Vagina (tissue), 2 donors: ENCODE results near the gene TNNI3. TPM values are rescaled to one million over a fixed set of nuclear protein-coding genes. Genes with fewer than 3 reads are reported as not detected.

Experiments used
- DNase-seq, 2 donors: peaks; one replicate each; pipeline ENCODE4 v3.0.0-alpha.2; 2017; ENCODE audit errors: extremely low spot score in 2 of 2
- H3K27ac ChIP-seq: fragments of 200-600 bp; sonication (generic); one replicate; pipeline ENCODE4 v1.5.1; 2019
- H3K27me3 ChIP-seq: fragments of 200-600 bp; sonication (generic); one replicate; pipeline ENCODE4 v1.5.1; 2019
- H3K36me3 ChIP-seq, 2 donors: fragments of 200-600 bp; sonication (generic); one replicate each; pipeline ENCODE4 v1.5.1; 2017 to 2019
- H3K4me1 ChIP-seq: fragments of 200-600 bp; sonication (generic); one replicate; pipeline ENCODE4 v1.5.1; 2019
- H3K4me3 ChIP-seq, 2 donors: fragments of 200-600 bp; sonication (generic); 1 replicate in 1 of 2; 2 replicates in 1 of 2; pipeline ENCODE4 v1.5.1; 2016 to 2019
- H3K9me3 ChIP-seq: fragments of 200-600 bp; sonication (generic); one replicate; pipeline ENCODE4 v1.5.1; 2019
- CTCF ChIP-seq, 3 experiments: fragments of 450-650 bp in 2 of 3; fragments of 200-600 bp in 1 of 3; sonication (generic) in 1 of 3; IDR thresholded peaks; one replicate each; pipeline ENCODE4 v1.5.1; 2017 to 2019; ENCODE audit warnings: antibody characterized with exemption in 3 of 3, mild to moderate bottlenecking in 2 of 3, moderate library complexity in 2 of 3
- POLR2A ChIP-seq, 2 donors: fragments of 450-650 bp; IDR thresholded peaks; one replicate each; pipeline ENCODE4 v1.6.1; 2017; ENCODE audit warnings: antibody characterized with exemption in 2 of 2, mild to moderate bottlenecking in 2 of 2, moderate library complexity in 2 of 2
- POLR2AphosphoS5 ChIP-seq, 2 donors: sonication (generic); formaldehyde crosslinking; IDR thresholded peaks; one replicate each; pipeline ENCODE4 v1.9.0; 2017; ENCODE audit warnings: antibody characterized with exemption in 2 of 2, mild to moderate bottlenecking in 2 of 2, low read depth in 1 of 2; ENCODE audit not compliant: insufficient read depth in 1 of 2
- intact Hi-C: fragments of 100-400 bp; cut with DNase I; formaldehyde crosslinking; loops from one replicate; pipeline ENCODE4 v1.15.1; 2023
- total RNA-seq: library from RNA; depleted of rRNA; stranded (reverse); fragments of >200 nt; gene quantifications from one replicate; pipeline ENCODE4 v1.2.3, GENCODE V29; 2016

Gene TNNI3
- total RNA-seq, 1 donor from 2014 or later = not detected

GRCh38 chr19:55131421-55131820 lies 26.1 kb downstream of the TNNI3 start:
- H3K27me3 ChIP-seq = no peaks in the 10 kb centered on the region
- H3K4me3 ChIP-seq = no peak overlapping the region
- intact Hi-C loops = no loop called here

GRCh38 chr19:55119053-55119452 lies 38.5 kb downstream of the TNNI3 start:
- H3K36me3 ChIP-seq = no peaks in the 10 kb centered on the region
- intact Hi-C loops = loop anchor here (10.0 kb wide), 1 partner anchor 546 kb away; no protein-coding TSS in a partner anchor
- no peaks in the 10 kb centered on the region for H3K27me3 ChIP-seq
- no peak overlapping the region for H3K27ac ChIP-seq
- H3K4me3 ChIP-seq = peak overlapping the region in 1 of 2 donors; percentile 85
- H3K9me3 ChIP-seq = no peaks in the 10 kb centered on the region
- no peak for TF ChIP-seq POLR2AphosphoS5 (IDR thresholded peaks at IDR 0.05; ENCODE audit: insufficient read depth in 1 of 2, low read depth in 1 of 2)
- no peak for TF ChIP-seq CTCF (IDR thresholded peaks at IDR 0.05)
- no peak for TF ChIP-seq POLR2A (IDR thresholded peaks at IDR 0.05)
- peaks cover 40% of the 10 kb centered on the region for H3K4me1 ChIP-seq
- no peak for DNase-seq

More at GRCh38 chr19:55131421-55131820, 26.1 kb downstream of the TNNI3 start:
- no peak for DNase-seq
- no peaks in the 10 kb centered on the region for H3K36me3 ChIP-seq
- TF ChIP-seq CTCF (IDR thresholded peaks at IDR 0.05) = no peak
- TF ChIP-seq POLR2AphosphoS5 (IDR thresholded peaks at IDR 0.05; ENCODE audit: insufficient read depth in 1 of 2, low read depth in 1 of 2) = no peak
- TF ChIP-seq POLR2A (IDR thresholded peaks at IDR 0.05) = no peak
- no peaks in the 10 kb centered on the region for H3K4me1 ChIP-seq
- no peak overlapping the region for H3K27ac ChIP-seq
- no peaks in the 10 kb centered on the region for H3K9me3 ChIP-seq

- peak overlapping the region; percentile 73 for H3K27ac ChIP-seq
- no peak for TF ChIP-seq POLR2AphosphoS5 (IDR thresholded peaks at IDR 0.05; ENCODE audit: insufficient read depth in 1 of 2, low read depth in 1 of 2)
- no peak for TF ChIP-seq CTCF (IDR thresholded peaks at IDR 0.05)
- TF ChIP-seq POLR2A (IDR thresholded peaks at IDR 0.05) = no peak
Observed at GRCh38 chr19:55118401-55118991, 39.0 kb downstream of the TNNI3 start.

GRCh38 chr19:55117663-55118391 lies 39.7 kb downstream of the TNNI3 start:
- intact Hi-C loops = loop anchor here (10.0 kb wide), 1 partner anchor 547 kb away; no protein-coding TSS in a partner anchor

More at GRCh38 chr19:55118401-55118991, 39.0 kb downstream of the TNNI3 start:
- Histone ChIP-seq H3K27me3 (no peaks in the 10 kb centered on the region), H3K4me3 (peak overlapping the region; percentile 85 to 94), H3K36me3 (no peaks in the 10 kb centered on the region), H3K4me1 (peaks cover 46% of the 10 kb centered on the region), H3K9me3 (no peaks in the 10 kb centered on the region)
- no peak for DNase-seq
- intact Hi-C loops = loop anchor here (10.0 kb wide), 1 partner anchor 546 kb away; no protein-coding TSS in a partner anchor

More at GRCh38 chr19:55117663-55118391, 39.7 kb downstream of the TNNI3 start:
- Histone ChIP-seq H3K4me3 (peak overlapping the region; percentile 85 to 94), H3K9me3 (no peaks in the 10 kb centered on the region), H3K4me1 (peaks cover 53% of the 10 kb centered on the region), H3K27ac (peak overlapping the region; percentile 73), H3K36me3 (no peaks in the 10 kb centered on the region), H3K27me3 (no peaks in the 10 kb centered on the region)
- TF ChIP-seq POLR2AphosphoS5 (IDR thresholded peaks at IDR 0.05; ENCODE audit: insufficient read depth in 1 of 2, low read depth in 1 of 2) = peak; percentile 86 to 100
- no peak for TF ChIP-seq CTCF (IDR thresholded peaks at IDR 0.05)
- peak; percentile 98 to 99 for DNase-seq
